AML-193 (cell line): ENCODE measurements around the gene PNCK.
"Not testable (repeated sequence)": the region's sequence is repeated elsewhere in the genome, so short reads cannot be mapped to it uniquely, and the experiment has no call there.

Source experiments
- DNase-seq, 2 experiments: peaks; one replicate each; lab custom pipeline; 2025; lab: John Stamatoyannopoulos, UW

The PNCK gene

GRCh38 chrX:153673428-153674218 lies at the start of gene PNCK:
Gene PNCK (minus strand): TSS chrX:153673813. CDS start chrX:153673076, 737 bp downstream.
- DNase-seq, result no peak

DNA sequence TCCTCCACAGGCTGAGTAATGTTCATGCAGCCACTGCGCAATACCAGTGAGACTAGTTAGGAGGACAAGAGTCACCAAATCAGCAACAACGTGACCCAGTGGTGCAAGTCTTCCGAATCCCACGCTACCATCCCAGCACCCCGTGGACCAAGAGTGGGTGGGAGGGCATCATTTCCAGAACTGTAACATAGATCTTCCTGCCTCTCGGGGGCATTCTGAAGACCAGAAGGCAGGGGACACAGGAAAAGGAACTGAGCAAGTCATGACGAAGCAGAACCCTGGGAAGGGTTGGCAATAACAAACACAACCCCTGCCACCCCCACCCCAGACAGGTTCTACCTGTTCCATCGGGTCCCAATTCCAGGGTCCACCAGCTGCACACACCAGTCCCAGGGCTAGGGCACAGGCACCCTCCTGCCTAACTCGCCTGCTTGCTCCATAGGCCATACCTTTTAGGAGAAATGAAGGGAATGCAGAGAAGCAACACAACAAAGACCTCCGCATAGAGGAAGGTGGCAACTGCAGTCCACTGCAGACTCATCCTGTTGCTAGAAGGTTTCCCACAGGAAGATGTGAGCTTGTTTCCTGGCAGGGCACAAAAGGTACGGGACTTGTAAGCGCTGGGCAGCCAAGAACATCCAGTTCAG lies 49.2 kb upstream of the PNCK start:
- DNase-seq, result peak in 1 of 2 experiments; percentile 22

- no peak for DNase-seq
These were observed 46.1 kb upstream of the PNCK start for GRCh38 chrX:153719701-153720100.

DNA sequence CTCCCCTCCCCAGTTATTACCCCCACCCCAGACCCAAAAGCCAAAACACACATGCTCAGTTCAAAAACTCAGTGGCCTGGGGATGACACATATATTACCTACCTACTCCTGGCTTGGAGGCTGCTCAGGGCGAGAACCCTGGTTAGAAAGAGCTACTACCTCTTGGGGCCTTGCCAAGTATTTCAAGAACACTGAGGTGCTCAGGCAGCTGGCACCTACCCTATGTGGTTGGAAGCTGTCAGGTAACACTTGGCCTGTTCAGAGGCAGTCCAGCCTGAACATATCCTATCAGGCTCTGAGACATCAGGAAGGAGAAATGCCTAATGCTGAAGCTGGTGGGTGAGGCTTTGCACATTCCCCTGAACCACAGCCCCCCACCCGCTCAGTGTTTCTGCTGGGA lies 45.6 kb upstream of the PNCK start:
- no peak for DNase-seq

DNA sequence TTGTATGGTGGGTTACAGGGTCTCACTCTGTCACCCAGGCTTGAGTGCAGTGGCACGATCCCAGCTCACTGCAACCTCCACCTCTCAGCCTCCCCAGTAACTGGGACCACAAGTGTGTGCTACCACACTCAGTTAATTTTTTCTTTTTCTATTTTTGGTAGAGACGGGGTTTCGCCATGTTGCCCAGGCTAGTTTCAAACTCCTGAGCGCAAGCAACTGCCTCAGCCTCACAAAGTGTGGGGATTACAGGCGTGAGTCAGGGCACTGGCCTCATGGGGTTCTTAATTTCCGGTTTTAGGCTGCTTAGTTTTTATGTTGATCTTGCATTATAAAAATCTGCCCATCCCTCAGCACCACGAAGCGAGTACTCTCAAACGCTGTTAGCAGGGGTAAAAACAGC lies 43.8 kb upstream of the PNCK start:
- DNase-seq, result no peak

GRCh38 chrX:153714256-153714655 lies 40.6 kb upstream of the PNCK start:
- no peak for DNase-seq

DNA sequence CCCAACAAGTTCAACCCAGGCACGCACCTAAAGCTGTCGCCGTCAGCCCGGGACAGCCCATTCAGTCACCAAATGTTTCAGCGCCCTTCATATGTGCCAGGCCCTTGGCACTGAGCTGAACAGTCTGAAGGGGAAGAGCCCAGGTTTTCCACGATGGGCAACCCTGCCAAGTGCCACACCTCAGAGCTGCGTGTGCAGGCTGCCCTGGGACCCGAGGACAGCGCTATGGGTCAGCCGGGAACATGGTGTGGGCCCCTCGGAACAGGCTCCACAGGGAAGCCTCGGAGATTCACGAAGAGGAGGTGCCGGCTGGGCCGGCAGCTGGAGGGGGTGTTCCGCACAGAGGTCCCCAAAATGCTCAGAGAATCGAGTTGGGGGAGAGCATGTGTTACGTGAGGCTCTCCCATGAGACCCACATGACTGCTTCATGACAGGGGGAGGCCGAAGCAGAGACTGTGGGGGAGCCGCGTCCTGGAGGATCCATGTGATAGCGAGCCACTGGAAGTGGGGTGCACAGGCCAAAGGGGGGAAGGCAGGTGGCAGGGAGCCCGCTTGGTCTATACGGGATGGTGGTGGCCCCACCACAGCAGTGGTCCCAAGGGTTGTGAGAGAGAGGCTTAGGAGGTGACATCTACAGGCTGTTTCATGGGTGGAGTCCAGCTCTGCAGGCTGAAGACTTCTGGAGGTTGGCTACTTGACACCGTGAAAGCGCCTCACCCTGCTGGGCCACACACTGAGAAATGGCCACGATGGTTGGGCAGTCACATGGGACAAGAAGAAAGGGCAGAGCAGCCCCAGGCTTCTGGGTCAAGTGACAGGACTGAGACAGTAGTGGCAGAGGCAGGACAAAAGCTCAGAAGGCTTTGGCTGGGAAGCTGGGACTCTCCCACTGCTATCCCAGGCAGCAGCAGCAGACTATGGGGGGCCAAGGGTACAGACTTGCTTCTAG lies 36.4 kb upstream of the PNCK start:
- no peak for DNase-seq

- peak; percentile 46 to 47 for DNase-seq
These were observed 34.8 kb upstream of the PNCK start for GRCh38 chrX:153708415-153708814.

DNA sequence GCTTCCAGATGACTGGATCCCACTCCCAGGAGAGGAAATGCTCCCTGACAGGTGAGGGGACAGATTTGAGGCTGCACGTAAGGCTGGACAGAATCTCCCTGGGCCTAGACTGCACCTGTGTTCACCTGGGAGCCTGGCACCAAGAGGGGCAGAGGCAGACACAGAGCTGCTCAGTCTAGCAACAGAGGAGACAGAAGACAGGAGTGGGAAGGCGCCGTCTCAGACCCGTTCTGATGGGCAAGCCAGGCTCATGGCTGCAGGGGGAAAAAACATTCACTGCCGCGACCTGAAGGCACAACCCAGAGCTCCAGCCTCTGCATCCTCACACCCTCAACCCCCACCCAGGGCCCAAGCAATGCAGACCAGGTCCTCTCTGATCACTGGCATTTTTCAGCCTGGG lies 33.8 kb upstream of the PNCK start:
- DNase-seq, result no peak

DNA sequence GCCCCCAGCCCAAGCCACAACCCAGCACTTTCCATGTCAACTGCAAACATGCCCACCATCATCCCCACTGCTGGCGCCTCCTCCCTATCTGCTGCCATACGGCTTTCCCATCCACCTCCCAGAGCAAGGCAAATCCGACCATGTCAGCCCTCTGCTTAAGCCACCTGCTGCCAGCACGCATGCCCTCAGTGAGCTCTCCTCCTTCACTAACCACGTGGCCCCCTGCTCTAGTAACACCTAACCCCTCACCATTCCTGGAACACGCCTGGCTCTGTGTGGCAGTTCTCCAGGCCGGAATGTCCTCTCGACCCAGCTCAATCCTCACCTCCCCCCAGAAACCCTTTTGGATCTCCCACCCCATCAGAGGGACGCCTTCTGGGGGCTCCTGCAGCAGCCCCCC lies 33.2 kb upstream of the PNCK start:
- DNase-seq, result no peak

DNA sequence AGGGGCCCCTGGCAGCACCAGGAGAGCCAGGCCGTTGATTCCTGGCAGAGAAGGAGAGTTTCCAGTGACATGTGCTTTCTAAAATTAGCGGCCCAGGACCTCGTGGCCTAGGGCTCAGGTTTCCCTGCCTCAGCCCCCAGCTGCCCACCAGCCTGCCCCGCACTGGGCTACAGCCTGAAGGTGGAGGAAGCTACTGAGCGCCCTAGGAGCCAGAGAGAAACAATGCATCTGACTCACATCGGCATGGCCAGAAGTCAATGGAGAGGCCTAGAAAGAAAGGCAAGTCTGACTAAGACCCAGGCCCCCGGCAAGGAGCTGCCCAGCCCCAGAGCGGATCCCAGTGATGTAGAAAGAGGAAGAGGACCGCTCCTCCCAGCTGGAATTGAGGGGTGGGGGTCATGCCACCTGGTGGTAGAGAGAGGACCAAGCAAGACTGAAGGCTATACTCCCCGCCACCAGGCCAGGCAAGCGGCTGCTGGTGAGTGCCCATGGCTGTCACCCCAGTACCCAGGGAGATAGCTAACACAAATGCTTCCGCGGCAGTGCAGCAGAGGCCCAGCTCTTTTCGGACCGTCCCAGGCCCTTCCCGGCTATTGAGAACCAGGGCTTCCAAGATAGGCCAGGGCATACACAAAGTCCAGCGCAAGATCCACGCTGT lies 31.9 kb upstream of the PNCK start:
- not testable (repeated sequence) for DNase-seq

DNA sequence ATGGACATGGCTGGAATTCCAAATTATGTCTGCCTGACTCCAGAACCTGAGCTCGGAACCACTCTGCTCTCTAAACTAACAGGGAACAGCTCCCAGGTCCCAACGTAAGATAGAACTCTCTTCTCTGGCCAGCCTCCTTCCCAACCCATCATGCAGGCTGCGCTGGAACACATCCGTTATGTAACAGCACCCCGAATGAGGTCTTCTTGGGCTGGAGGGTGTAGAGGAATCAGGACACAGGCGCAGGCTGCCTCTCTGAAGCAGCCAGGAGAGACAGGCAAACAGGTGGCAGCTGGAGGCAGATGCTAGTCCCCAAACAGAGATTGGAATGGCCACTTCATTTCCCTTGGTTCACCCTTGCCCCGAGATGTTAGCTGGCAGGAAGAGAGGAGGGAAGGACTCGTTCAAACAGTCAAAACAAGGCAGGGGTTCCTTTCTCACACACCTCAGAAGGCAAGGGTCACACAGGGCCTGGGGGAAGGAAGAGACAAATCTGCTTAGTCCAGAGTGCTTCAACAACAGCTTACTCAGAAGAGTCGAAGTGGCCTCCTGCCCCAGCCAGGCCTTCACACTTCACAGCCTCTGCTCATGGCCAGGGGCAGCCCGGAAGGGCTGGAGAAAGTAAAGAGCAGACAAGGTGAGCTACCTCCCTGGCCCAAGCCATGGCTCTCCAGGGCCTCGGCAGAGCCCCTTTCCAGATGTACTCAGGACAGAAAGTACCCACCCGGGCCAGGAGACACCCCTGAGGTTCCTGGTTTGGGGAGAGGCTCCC lies 31.2 kb upstream of the PNCK start:
- not testable (repeated sequence) for DNase-seq

- DNase-seq, result no peak
These were observed 30.5 kb upstream of the PNCK start for GRCh38 chrX:153704021-153704526.

- DNase-seq, result no peak
These were observed 29.4 kb upstream of the PNCK start for GRCh38 chrX:153703036-153703370.

DNA sequence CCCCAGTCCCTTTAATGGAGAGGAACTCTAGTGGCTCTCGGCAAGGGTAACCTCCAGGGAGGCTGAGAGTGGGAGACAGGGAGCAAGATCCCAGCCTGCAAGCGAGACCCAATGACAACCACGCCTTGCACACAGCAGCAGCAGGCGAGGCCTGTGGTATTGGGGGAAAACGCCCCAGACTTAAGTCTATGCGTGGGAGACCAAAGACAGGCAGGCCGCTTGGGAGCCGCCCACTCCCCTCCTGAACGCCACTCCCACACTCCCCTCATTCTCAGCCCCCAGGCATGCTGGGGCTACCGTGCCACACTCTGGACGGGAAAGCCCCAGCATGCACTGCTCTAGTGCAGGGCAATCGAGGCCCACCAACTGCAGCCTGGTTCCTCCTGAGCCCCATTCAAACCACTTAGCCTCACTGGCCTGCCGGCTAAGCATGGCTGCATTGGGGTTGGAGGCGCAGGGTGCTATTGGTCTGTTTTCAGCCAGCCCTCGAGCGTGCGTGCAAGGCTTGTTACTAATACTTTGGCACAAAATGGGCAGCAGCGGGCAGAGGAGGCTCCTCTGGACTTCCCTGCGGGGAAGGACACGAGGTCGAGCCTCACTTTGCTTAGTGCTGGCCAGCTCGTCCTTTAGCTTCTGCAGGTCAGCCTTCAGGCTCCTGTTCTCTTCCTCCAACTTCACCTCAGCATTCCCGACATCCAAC lies 28.9 kb upstream of the PNCK start:
- DNase-seq, result no peak

- no peak for DNase-seq
These were observed 28.1 kb upstream of the PNCK start for GRCh38 chrX:153701706-153702105.

- DNase-seq, result no peak
These were observed 27.4 kb upstream of the PNCK start for GRCh38 chrX:153700967-153701366.

DNA sequence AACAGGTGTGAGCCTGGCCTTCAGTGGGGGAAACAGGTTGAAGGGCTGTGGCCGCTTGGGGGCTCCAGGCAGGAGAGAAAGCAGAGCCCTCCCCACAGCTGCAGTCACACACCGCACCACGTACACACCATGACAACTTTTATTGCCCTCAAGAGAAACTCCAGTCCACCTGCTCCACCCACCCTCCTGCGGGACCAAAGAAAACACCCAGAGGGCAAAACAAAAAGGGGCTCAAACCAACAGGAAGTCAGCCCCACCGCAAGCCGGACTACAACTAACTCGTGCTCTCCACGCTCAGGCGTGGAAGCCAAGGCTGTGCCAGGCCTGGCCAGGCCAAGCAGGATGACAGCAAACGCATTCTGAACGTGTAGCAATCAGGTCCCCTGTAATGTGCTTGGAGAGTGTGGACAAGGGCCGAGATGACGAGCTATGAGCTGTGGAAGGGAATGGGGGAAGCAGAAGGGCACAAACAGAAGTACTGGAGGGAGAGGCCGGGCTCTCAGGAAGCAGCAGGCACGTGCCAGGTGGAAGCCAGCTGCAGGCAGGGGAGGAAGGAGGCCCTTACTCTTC lies 26.8 kb upstream of the PNCK start:
- no peak for DNase-seq

DNA sequence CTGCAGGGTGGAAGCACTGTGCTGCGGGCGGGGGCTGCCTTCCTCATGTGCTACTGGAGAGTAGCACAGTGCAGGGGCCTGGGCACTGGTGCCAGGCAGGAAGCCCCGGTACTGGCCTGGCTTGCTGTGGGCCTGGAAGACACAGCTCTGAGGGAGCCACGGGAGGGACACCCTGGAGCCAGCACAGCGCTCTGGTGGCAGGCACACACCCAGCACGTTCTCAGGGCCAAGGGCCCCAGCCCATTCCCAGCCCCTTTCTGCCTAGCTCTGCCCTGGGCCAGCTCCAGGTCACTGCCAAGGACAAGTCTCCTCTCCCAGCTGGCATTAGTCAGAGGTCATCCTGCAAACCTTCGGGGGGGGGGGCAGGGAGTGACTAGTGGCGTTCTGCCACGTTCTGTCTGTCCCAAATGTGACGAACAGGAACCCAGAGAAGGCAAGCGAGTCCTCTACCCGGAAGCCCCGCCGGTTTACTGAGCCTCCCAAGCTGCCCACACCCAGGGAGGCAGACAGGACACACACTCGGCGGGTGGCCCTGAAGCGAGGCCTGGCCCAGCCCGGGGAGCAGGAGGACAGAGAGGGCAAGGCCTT lies 26.3 kb upstream of the PNCK start:
- not testable (repeated sequence) for DNase-seq
